Measurements from ENCODE around the gene ACTG1. TPM values are rescaled to one million over a fixed set of nuclear protein-coding genes. Genes with fewer than 3 reads are reported as not detected.

ACTG1 gene
- total RNA-seq, 1 donor from 2014 or later: 4,184 TPM

DNA sequence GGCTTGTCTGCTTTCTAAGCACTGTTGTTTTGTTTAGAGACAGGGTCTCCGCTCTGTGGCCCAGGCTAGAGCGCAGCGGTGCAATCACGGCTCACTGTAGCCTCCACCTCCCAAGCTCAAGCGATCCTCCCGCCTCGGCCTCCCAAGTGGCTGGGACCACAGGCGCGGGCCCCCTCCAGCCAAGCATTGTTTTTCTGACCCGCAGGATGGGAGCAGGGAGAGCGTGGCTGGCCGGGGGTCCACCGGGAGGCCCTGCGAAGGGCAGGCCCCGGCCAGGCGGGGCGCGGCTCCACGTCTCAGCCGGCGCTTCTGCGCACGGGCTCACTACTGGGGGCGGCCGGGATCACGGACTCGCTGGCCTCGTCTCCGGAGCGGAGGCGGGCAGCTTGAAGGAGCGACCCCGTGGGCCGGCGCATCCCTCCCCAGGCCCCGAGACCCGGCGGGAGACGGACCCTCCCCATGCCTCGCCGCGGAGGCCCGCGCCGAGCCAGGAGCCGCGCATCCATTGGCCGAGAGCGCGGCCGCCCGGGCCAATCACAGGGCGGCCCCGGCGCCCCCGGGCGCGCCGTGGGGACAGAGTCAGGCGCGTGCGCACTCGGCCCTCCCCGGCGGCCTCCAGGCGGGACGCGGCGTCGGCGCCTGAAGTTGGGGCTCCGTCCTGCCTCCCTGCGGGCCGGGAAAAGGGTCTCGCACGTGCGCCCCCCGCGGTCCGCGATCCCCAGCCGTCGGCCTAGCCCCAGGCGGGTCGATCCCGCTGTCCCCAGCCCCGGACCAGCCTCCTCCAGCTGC, 24.9 kb downstream of the ACTG1 start:
- TF ChIP-seq, protein P1, sequence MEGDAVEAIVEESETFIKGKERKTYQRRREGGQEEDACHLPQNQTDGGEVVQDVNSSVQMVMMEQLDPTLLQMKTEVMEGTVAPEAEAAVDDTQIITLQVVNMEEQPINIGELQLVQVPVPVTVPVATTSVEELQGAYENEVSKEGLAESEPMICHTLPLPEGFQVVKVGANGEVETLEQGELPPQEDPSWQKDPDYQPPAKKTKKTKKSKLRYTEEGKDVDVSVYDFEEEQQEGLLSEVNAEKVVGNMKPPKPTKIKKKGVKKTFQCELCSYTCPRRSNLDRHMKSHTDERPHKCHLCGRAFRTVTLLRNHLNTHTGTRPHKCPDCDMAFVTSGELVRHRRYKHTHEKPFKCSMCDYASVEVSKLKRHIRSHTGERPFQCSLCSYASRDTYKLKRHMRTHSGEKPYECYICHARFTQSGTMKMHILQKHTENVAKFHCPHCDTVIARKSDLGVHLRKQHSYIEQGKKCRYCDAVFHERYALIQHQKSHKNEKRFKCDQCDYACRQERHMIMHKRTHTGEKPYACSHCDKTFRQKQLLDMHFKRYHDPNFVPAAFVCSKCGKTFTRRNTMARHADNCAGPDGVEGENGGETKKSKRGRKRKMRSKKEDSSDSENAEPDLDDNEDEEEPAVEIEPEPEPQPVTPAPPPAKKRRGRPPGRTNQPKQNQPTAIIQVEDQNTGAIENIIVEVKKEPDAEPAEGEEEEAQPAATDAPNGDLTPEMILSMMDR (IDR thresholded peaks at IDR 0.05; ENCODE audit: unreplicated experiment): no peak
- H3K27ac Mint-ChIP-seq (ENCODE audit: unreplicated experiment): peak overlapping the region; percentile 61
- no peaks in the 10 kb centered on the region for H3K36me3 Mint-ChIP-seq (ENCODE audit: low read depth, unreplicated experiment)
- no peak overlapping the region for H3K4me3 Mint-ChIP-seq (ENCODE audit: unreplicated experiment)
- H3K27me3 Mint-ChIP-seq (ENCODE audit: unreplicated experiment): peaks cover 12% of the 10 kb centered on the region
- H3K4me1 Mint-ChIP-seq (ENCODE audit: unreplicated experiment): peaks cover 15% of the 10 kb centered on the region
- peak; percentile 73 for DNase-seq (ENCODE audit: low spot score)
- H3K9me3 Mint-ChIP-seq (ENCODE audit: unreplicated experiment): no peaks in the 10 kb centered on the region

DNA sequence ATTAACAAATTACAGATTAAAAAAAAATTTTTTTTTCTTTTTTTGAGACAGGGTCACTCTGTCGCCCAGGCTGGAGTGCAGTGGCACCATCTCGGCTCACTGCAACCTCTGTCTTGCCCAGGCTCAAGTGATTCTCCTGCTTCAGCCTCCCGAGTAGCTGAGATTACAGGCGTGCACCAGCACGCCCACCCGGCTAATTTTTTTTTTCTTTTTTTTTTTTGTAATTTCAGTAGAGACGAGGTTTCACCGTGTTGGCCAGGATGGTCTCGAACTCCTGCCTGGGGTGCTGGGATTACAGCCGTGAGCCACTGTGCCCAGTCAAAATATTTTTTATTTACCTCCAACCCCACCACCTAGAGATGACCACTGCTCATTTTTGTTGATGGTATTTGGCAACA, 25.5 kb downstream of the ACTG1 start:
- peak overlapping the region; percentile 61 for H3K27ac Mint-ChIP-seq (ENCODE audit: unreplicated experiment)
- no peaks in the 10 kb centered on the region for H3K36me3 Mint-ChIP-seq (ENCODE audit: low read depth, unreplicated experiment)
- no peak for DNase-seq (ENCODE audit: low spot score)
- H3K4me1 Mint-ChIP-seq (ENCODE audit: unreplicated experiment): peaks cover 15% of the 10 kb centered on the region
- TF ChIP-seq, protein P1 (IDR thresholded peaks at IDR 0.05; ENCODE audit: unreplicated experiment): no peak
- peaks cover 14% of the 10 kb centered on the region for H3K27me3 Mint-ChIP-seq (ENCODE audit: unreplicated experiment)
- H3K9me3 Mint-ChIP-seq (ENCODE audit: unreplicated experiment): no peaks in the 10 kb centered on the region
- no peak overlapping the region for H3K4me3 Mint-ChIP-seq (ENCODE audit: unreplicated experiment)

DNA sequence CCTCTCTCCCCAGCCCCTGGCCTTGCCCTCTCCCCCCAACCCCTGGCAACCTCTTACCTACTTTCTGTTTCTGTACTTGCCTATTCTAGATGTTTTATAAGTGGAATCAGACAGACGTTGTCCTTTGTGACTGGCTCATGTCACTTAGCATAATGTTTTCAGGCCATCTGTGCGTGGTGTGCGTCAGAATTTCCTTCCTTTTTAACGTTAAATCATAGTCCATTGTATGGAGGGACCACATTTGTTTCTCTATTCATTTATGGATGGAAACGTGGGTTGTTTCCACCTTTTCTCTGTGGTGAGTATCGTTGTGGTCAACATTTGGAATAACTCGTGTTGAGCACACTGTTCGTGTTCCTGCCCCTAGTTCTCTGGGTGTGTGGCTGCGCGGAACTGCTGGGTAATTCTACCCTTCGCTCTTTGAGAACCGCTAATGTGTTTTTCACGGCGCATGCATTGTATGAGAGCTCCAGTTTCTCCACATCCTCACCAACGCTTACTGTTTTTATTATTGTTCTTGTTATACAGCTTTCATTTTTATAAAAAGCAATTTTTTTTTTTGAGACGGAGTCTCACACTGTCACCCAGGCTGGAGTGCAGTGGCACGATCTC, 26.3 kb downstream of the ACTG1 start:
- DNase-seq (ENCODE audit: low spot score): no peak
- Mint-ChIP-seq H3K27me3 (ENCODE audit: unreplicated experiment) (peaks cover 16% of the 10 kb centered on the region), H3K27ac (ENCODE audit: unreplicated experiment) (no peak overlapping the region), H3K4me3 (ENCODE audit: unreplicated experiment) (no peak overlapping the region), H3K4me1 (ENCODE audit: unreplicated experiment) (peaks cover 15% of the 10 kb centered on the region), H3K36me3 (ENCODE audit: low read depth, unreplicated experiment) (no peaks in the 10 kb centered on the region), H3K9me3 (ENCODE audit: unreplicated experiment) (no peaks in the 10 kb centered on the region)
- TF ChIP-seq, protein P1 (IDR thresholded peaks at IDR 0.05; ENCODE audit: unreplicated experiment): no peak

DNA sequence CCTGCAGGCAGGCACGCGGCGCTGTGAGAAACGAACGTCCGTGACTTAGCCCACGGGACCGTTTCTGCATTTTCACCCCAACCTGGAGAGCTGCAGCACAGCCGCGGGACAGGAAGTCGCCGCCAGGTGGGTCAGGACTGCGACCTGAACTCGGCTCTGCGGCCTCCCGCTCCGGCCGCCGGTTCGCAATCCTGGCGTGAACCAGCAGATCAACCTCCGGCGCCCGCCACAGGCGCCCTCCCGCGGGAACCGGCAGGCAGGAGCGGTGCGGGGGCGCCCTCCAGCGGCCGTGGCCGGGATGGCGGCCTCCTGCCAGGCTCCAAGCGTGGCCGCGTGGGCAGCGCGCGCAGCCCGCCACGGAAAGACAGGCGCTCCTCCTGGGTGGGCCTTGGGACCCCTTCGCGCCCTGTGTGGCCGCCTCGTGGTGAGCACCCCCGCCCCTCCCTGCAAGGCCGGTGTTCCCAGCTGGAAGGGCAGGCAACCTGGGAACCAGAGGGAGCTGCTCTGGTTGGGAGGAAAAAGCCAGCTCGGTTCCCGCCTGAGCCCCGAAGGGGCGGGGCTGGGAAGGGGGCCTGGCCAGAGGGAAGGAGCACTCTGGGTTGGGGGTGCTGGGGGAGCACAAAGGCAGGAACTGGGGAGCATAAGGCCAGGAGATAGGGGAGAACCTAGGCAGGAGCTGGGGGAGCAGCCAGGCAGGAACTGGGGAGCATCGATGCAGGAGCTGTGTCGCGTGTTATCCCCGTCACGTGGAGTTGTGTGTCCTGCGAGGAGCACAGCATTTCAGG, 28.2 kb downstream of the ACTG1 start:
- TF ChIP-seq, protein P1 (IDR thresholded peaks at IDR 0.05; ENCODE audit: unreplicated experiment): peak; percentile 99
- Mint-ChIP-seq H3K9me3 (ENCODE audit: unreplicated experiment) (no peaks in the 10 kb centered on the region), H3K27me3 (ENCODE audit: unreplicated experiment) (peaks cover 16% of the 10 kb centered on the region), H3K4me1 (ENCODE audit: unreplicated experiment) (peaks cover 8% of the 10 kb centered on the region), H3K36me3 (ENCODE audit: low read depth, unreplicated experiment) (no peaks in the 10 kb centered on the region), H3K4me3 (ENCODE audit: unreplicated experiment) (no peak overlapping the region), H3K27ac (ENCODE audit: unreplicated experiment) (no peak overlapping the region)
- peak; percentile 93 for DNase-seq (ENCODE audit: low spot score)
